ENCODE data around the gene ZNF138. TPM values are rescaled to one million over a fixed set of nuclear protein-coding genes. Genes with fewer than 3 reads are reported as not detected.

ZNF138 gene
- total RNA-seq, 1 experiment from 2014 or later = 9.2 TPM

GRCh38 chr7:64876792-64877713 lies 82.8 kb downstream of the ZNF138 start:
- peak; percentile 43 for DNase-seq (ENCODE audit: low spot score)
- POLR2A ChIA-PET (ENCODE audit: low non-redundant PET) = no interaction called here
- BruUV-seq (replicated peaks) = no TSS peak

GRCh38 chr7:64877714-64878610 lies 83.7 kb downstream of the ZNF138 start:
- no peak for TF ChIP-seq CTCF (conservative IDR thresholded peaks at IDR 0.05; ENCODE audit: low read depth, low read length)
- no peak for DNase-seq (ENCODE audit: low spot score)
- Histone ChIP-seq H3K4me3 (ENCODE audit: low read depth, low read length, poor library complexity, severe bottlenecking) (no peak overlapping the region), H3K27ac (ENCODE audit: low read depth, low read length, poor library complexity, severe bottlenecking) (no peak overlapping the region), H3K4me1 (ENCODE audit: insufficient read depth, low read length, poor library complexity, severe bottlenecking) (no peaks in the 10 kb centered on the region), H3K36me3 (ENCODE audit: insufficient read depth, low read length, poor library complexity, severe bottlenecking) (no peaks in the 10 kb centered on the region), H3K9me3 (ENCODE audit: low read depth, low read length, poor library complexity, severe bottlenecking) (no peaks in the 10 kb centered on the region), H3K27me3 (replicated peaks; ENCODE audit: insufficient read depth, low read depth, low read length, poor library complexity) (no peaks in the 10 kb centered on the region)
- ChIA-PET CTCF (no interaction called here), POLR2A (ENCODE audit: low non-redundant PET) (no interaction called here)
- no TSS peak for BruUV-seq (replicated peaks)
- intact Hi-C loops (cut with micrococcal nuclease; ENCODE audit: unreplicated experiment) = no loop called here

More at GRCh38 chr7:64876792-64877713, 82.8 kb downstream of the ZNF138 start:
- no peaks in the 10 kb centered on the region for H3K4me1 ChIP-seq (ENCODE audit: insufficient read depth, low read length, poor library complexity, severe bottlenecking)
- H3K27me3 ChIP-seq (replicated peaks; ENCODE audit: insufficient read depth, low read depth, low read length, poor library complexity) = no peaks in the 10 kb centered on the region
- H3K4me3 ChIP-seq (ENCODE audit: low read depth, low read length, poor library complexity, severe bottlenecking) = no peak overlapping the region
- intact Hi-C loops (cut with micrococcal nuclease; ENCODE audit: unreplicated experiment) = no loop called here
- TF ChIP-seq EZH2 (IDR thresholded peaks at IDR 0.05; ENCODE audit: borderline replicate concordance, low read depth, low read length, poor library complexity, severe bottlenecking) = no peak
- no peak for TF ChIP-seq CTCF (conservative IDR thresholded peaks at IDR 0.05; ENCODE audit: low read depth, low read length)
- CTCF ChIA-PET = no interaction called here
- H3K36me3 ChIP-seq (ENCODE audit: insufficient read depth, low read length, poor library complexity, severe bottlenecking) = no peaks in the 10 kb centered on the region
- no peak overlapping the region for H3K27ac ChIP-seq (ENCODE audit: low read depth, low read length, poor library complexity, severe bottlenecking)
- H3K9me3 ChIP-seq (ENCODE audit: low read depth, low read length, poor library complexity, severe bottlenecking) = no peaks in the 10 kb centered on the region

- CTCF ChIA-PET = no interaction called here
- TF ChIP-seq EZH2 (IDR thresholded peaks at IDR 0.05; ENCODE audit: borderline replicate concordance, low read depth, low read length, poor library complexity, severe bottlenecking) = no peak
- TF ChIP-seq CTCF (conservative IDR thresholded peaks at IDR 0.05; ENCODE audit: low read depth, low read length) = no peak
- intact Hi-C loops (cut with micrococcal nuclease; ENCODE audit: unreplicated experiment) = no loop called here
These were observed 84.5 kb downstream of the ZNF138 start for GRCh38 chr7:64878684-64879083.

More at GRCh38 chr7:64878684-64879083, 84.5 kb downstream of the ZNF138 start:
- Histone ChIP-seq H3K36me3 (ENCODE audit: insufficient read depth, low read length, poor library complexity, severe bottlenecking) (no peaks in the 10 kb centered on the region), H3K27ac (ENCODE audit: low read depth, low read length, poor library complexity, severe bottlenecking) (no peak overlapping the region), H3K27me3 (replicated peaks; ENCODE audit: insufficient read depth, low read depth, low read length, poor library complexity) (no peaks in the 10 kb centered on the region), H3K4me3 (ENCODE audit: low read depth, low read length, poor library complexity, severe bottlenecking) (no peak overlapping the region), H3K9me3 (ENCODE audit: low read depth, low read length, poor library complexity, severe bottlenecking) (no peaks in the 10 kb centered on the region), H3K4me1 (ENCODE audit: insufficient read depth, low read length, poor library complexity, severe bottlenecking) (no peaks in the 10 kb centered on the region)
- no TSS peak for BruUV-seq (replicated peaks)
- POLR2A ChIA-PET (ENCODE audit: low non-redundant PET) = no interaction called here
- no peak for DNase-seq (ENCODE audit: low spot score)
